Measurements from ENCODE around the gene ATXN1.
"Not testable (repeated sequence)": the region's sequence is repeated elsewhere in the genome, so short reads cannot be mapped to it uniquely, and the experiment has no call there.

ATXN1 gene

DNA sequence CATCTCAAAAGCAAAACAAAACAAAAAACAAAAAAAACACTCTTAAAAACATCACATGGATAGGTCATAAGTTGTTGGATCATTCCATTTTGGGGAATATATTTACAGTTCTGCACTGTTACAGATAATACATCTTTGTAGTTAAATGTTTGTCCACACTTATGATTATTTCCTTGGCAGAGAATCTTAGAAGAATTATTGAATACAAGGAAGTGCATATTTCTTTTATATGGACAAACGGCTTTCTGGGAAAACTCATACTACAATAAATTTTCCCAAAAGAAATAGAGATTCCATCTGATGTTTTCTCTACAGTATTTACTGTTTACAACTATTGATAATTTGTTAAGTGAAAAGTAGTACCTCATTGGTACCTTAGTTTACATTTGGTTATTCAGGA lies 489.1 kb downstream of the ATXN1 start:
- in situ Hi-C loops (cut with MboI; ENCODE audit: low sequenced_read_pairs), result no loop called here

DNA sequence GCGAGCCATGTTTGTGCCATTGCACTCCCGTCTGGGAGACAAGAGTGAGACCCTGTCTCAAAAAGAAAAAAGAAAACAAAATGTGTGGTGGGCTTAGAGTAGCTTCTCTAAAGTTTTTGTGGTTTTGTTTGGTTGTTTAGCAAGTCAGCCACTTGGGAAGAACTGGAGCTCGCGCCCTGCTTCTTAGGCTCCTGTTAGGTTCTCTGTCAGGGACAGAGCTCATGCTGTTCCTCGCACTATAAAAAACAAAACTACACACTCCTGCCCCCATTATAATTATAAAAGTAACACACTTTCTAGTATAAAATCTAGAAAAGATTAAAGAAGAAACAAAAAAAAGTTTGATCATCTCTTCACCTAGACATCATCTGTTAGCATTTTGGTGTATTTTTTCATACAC lies 489.8 kb downstream of the ATXN1 start:
- in situ Hi-C loops (cut with MboI; ENCODE audit: low sequenced_read_pairs), result no loop called here

DNA sequence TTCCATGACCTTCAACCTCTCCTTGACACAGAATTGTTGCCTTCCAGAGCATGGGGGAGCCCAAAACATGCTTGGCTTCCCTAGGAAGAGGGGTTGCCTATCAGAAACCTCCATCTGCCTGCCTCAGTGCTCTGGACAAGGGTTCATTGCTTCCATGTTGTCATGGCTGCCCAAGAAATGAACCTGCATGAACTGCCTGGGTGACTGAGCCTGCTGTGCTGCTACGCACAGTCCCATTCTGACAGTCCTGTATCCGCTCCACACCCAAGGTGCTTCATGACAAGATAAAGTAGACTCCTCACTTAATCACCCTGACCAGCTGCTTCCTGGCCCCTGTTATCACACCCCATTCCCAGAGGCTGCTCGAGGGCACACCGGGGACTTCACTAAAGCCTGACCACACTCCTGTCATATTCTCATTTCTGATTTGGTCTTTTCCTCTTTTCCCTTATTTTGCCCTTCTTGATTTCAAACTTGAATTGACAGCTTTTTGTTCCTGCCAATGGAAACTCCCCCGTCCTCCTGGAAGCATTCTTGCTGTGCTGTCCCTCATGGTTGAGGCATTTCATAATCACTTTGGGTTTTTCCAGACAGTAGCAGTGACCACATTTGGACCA lies 491.0 kb downstream of the ATXN1 start:
- in situ Hi-C loops (cut with MboI; ENCODE audit: low sequenced_read_pairs), result no loop called here

DNA sequence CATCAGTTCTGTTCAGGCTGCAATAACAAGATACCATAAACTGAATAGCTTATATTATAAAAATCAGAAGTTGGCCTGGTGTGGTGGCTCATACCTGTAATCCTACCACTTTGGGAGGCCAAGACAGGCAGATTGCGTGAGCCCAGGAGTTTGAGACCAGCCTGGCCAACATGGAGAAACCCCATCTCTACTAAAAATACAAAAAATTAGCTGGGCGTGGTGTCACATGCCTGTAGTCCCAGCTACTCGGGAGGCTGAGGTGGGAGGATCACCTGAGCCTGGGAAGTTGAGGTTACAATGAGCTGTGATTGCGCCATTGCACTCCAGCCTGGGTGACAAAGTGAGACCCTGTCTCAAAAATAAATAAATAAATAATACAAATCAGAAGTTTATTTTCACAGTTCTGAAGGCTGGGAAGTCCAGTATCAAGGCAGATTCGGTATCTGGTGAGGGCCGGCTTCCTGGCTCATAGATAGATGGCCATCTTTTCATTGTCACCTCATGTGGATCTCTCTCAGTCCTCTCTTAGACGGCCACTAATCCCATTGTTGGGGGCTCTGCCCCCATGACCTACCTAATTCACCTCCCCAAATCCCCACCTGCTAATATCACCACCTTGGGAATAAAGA lies 491.7 kb downstream of the ATXN1 start:
- in situ Hi-C loops (cut with MboI; ENCODE audit: low sequenced_read_pairs), result not testable (repeated sequence)

DNA sequence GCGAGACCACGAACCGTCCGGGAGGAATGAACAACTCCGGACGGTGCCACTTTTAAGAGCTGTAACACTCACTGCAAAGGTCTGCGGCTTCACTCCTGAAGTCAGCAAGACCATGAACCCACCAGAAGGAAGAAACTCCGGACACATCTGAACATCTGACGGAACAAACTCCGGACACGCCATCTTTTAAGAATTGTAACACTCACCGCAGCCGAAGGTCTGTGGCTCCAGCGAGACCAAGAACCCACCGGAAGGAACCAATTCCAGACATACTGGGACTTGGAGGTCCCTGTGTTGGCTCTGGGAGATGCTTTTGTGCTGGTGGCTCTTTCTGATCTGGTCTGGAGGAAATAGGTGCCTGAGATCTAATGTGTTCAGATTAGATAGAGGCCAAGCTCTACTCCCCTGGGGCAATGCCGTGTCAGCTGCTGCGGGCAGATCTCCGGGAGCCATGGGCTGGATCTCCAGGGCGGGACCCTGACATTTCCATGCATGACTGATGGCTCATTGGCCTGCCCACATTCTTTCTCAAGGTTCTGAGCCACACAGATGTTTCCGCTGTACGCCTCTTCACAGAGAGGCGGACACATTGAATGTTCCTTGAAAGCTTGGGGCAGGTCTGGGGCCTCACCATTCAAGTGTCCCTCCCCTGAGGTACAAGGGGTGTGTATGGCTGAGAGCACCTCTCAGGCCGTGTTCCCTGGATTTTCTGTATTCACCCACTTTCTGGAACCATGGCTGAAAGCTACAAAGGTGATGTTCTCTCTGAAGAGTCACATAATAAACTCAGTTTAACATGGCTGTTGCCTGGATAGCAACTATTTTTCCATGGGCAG lies 493.6 kb downstream of the ATXN1 start:
- in situ Hi-C loops (cut with MboI; ENCODE audit: low sequenced_read_pairs), result no loop called here

DNA sequence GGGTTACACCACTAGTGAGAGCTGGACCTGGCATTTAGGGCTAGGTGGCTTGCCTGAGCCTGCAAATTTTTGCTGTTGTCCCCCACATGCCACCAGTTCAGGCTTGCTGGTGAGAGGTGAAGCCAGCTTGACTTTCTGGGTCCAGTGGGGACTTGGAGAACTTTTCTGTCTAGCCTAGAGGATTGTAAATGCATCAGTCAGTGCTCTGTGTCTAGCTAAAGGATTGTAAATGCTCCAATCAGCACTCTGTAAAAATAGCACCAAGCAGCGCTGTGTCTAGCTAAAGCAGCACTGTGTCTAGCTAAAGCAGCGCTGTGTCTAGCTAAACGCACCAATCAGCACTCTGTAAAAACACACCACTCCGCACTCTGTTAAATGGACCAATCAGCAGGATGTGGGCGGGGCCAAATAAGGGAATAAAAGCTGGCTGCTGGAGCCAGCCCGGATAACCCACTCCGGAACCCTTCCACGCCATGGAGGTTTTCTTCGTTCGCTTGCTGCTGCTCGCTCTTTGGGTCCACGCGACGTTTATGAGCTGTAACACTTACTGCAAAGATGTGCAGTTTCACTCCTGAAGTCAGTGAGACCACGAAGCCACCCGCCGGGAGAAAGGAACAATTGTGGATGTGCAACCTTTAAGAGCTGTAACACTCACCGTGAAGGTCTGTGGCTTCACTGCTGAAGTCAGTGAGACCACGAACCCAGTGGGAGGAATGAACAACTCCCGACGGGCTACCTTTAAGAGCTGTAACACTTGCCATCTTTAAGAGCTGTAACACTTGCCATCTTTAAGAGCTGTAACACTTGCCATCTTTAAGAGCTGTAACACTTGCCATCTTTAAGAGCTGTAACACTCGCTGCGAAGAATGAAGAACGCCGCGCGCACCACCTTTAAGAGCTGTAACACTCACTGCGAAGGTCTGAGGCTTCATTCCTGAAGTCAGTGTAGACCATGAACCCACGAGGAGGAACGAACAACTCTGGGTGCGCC lies 495.6 kb downstream of the ATXN1 start:
- in situ Hi-C loops (cut with MboI; ENCODE audit: low sequenced_read_pairs), result no loop called here

DNA sequence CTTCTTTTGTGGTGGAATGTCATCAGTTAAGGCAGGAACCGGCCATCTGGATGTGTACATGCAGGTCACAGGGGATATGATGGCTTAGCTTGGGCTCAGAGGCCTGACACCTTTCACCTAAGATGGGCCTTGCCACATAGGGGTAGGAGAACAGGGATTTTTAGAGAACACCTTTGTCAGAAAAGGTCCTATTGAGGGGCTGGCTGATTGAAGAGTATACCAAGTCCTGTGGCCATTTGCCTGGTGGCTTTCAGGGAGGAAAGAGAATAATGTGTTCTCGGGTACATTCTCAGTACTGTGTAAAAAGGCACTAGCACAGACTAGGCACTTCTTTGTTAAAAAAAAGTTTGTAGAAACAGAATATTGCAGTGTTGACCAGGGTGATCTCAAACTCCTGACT lies 496.5 kb downstream of the ATXN1 start:
- in situ Hi-C loops (cut with MboI; ENCODE audit: low sequenced_read_pairs), result no loop called here

DNA sequence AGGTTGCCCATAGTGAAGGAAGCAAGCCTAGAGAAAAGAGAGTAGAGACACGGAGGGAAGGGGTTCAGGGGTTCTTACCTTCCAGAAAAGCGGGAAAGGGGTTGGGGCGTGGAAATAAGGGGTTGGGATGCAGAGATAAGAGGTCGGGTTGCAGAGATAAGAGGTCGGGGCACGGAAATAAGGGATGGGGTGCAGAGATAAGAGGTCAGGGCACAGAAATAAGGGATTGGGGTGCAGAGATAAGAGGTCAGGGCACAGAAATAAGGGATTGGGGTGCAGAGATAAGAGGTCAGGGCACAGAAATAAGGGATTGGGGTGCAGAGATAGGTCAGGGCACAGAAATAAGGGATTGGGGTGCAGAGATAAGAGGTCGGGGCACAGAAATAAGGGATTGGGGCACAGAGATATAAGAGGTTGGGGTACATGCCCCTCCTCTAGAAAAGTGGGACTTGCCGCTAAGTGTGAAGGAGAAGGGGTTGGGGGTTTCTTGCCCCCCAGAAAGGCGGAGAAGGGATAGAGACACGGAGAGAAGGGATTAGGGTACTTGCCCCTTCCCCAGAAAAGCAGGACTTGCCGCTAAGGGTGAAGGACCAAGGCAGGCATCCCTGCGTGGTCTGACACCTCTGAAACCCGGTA lies 497.7 kb downstream of the ATXN1 start:
- in situ Hi-C loops (cut with MboI; ENCODE audit: low sequenced_read_pairs), result not testable (repeated sequence)

DNA sequence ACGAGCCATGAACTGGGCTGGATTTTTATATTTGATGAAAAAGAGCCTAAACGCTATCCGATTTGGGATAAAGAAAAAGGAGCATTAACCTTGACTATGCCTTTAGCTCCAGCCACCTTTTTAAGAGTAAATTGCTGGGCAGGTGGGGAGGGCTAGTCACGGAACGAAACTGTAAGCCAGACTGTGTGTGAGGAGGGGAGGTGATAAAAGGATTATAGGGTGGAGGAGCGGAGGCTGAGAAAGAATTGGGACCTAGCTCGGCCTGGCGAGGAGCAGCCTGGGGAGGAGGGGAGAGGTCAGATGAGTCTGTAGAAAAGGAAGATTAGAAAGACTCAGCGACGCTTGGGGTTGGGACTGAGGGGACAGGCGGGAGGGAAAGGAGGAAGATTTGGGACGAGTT lies 498.5 kb downstream of the ATXN1 start:
- in situ Hi-C loops (cut with MboI; ENCODE audit: low sequenced_read_pairs), result not testable (repeated sequence)

DNA sequence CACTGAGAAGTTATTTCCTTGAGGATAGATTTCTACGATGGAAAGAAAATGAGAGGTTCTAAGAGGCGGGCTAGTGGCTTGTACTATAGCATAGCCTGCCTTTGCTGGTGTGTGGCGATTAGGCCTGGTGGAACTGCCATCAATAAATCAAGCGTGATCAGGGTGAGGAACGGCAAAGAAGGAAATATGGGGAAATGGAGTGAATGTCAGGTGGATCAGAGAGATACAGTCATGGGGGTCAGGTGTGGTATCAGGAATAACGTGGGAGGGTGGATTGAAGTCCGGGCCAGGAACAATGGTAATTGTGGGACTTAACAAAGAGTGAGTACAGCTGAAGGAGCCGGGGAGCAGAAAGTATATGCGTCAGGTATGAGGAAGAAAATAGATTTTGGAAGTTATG lies 500.7 kb downstream of the ATXN1 start:
- in situ Hi-C loops (cut with MboI; ENCODE audit: low sequenced_read_pairs), result not testable (repeated sequence)

DNA sequence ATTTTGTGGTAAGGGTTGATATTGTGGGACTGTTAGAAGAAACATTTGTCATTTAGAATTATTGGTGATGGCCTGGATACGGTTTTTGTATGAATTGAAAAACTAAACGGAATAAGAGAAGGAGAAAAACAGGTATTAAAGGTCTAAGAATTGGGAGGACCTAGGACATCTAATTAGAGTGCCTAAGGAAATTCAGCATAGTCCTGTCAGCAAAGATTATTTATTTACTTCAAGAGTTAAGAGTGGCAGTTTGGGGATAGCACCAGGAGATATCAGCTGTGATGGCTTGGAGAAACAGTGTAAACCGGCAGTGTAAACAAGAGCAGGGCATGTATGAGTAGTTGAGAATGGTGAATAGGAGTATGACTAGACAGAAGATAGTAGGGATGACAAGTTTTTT lies 501.7 kb downstream of the ATXN1 start:
- in situ Hi-C loops (cut with MboI; ENCODE audit: low sequenced_read_pairs), result not testable (repeated sequence)

DNA sequence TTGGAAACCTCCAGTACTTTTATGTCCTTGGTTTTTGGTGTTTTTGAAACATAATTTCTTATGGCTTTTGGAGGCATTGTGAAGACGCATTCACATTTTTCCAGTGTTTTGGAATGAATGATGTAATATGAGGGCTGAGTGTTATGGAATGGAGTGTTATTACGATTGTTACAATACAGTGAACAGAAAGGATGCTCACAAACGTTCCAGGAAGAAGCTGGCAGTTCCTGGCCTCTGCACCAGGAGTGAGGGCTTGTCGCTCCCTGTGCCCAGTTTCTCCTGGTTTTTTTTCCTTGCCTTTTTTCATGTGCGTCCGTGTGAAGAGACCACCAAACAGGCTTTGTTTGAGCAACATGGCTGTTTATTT lies 502.6 kb downstream of the ATXN1 start:
- in situ Hi-C loops (cut with MboI; ENCODE audit: low sequenced_read_pairs), result no loop called here

DNA sequence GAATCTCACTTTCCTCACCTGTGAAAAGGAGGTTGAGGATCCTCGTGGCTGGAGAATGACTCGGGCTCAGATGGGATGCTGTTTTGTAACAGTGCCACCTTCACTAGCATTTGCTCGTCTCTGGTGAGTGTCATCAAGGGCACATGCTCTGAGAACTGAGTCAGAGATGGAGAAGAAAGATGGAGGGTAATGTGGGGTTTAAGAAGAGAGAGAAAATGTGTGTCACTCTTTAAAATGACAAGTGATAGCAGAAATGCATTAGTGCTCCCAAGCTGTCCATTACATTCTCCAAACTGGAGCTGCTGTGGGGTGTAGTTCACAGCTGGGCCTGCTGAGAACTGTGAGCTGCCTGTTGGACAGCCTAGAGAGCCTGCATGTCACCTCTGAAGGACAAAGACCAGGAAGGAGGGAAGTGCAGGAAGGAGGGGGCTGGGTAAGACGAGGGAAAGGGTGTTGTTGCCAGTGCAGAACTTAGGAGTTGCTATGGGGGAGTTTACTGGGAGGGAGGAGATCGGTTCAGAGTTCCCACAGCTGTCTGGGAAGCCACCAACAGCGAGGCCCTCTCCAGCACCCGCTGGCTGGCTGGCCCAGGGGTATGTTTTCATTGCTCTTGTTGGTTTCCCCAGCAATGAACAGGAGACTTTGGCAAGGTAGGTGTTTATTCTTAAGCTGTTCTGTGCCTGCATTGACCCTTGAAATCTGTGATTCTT lies 503.1 kb downstream of the ATXN1 start:
- in situ Hi-C loops (cut with MboI; ENCODE audit: low sequenced_read_pairs), result no loop called here

DNA sequence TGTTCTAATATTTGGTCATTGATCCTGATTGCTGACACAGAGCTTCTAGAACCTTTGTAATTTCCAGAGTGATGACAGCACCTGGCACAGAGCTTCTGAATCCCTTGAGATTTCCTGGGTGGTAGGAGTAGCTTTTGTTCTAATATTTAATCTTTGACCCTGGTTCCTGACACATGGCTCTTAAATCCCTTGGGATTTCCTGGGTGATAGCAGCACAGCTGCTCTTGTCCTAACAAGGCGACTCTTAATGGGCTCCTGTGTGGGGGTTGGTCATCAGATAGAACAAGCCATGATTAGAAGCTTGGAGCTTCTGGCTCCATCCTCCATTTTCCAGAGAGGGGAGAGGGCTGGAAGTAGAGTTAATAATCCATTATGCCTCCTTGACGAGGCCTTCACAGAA lies 504.5 kb downstream of the ATXN1 start:
- in situ Hi-C loops (cut with MboI; ENCODE audit: low sequenced_read_pairs), result no loop called here

DNA sequence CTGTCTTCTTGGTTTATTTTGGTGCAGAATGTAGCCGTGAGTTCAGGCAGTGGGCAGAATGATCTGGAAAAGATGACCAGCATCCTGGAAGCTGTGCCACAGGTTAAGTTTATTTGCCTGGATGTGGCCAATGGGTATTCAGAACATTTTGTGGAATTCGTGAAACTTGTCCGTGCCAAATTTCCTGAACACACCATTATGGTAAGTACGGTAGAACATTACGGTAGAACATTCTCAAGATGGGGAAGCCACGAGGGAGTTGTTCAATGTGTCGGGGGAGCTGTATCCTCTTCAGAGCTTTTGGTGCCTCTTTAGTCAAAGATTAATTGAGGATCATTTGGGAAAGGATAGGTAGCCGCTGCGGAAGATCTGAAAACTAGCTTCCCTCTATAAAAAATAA lies 506.7 kb downstream of the ATXN1 start:
- in situ Hi-C loops (cut with MboI; ENCODE audit: low sequenced_read_pairs), result no loop called here

DNA sequence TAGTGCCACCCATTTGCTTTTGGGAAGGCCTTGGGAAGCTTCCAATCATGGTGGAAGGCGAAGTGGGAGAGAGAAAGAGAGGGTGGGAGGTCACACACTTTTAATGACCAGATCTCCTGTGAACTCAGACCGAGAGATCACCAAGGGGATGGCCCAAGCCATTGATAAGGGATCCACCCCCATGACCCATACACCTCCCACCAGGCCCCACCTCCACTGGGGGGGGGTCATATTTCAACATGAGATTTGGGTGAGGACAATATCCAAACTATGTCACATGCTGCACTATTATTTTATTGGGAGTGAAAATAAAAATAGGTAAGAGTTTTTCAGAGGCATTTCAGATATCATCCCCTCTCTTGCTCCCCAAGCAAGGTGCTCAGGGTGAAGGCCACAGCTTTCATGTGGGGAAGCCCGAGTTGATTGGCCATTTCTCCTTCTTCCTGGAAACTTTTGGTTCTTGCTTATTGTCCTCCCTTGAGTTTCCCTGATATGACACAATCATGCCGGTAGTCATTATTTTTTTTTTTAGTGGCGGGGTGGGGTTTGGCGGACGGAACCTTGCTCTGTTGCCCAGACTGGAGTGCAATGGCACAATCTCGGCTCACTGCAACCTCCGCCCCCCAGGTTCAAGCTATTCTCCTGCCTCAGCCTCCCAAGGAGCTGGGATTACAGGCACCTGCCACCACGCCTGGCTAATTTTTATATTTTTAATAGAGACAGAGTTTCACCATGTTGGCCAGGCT lies 507.7 kb downstream of the ATXN1 start:
- in situ Hi-C loops (cut with MboI; ENCODE audit: low sequenced_read_pairs), result no loop called here

DNA sequence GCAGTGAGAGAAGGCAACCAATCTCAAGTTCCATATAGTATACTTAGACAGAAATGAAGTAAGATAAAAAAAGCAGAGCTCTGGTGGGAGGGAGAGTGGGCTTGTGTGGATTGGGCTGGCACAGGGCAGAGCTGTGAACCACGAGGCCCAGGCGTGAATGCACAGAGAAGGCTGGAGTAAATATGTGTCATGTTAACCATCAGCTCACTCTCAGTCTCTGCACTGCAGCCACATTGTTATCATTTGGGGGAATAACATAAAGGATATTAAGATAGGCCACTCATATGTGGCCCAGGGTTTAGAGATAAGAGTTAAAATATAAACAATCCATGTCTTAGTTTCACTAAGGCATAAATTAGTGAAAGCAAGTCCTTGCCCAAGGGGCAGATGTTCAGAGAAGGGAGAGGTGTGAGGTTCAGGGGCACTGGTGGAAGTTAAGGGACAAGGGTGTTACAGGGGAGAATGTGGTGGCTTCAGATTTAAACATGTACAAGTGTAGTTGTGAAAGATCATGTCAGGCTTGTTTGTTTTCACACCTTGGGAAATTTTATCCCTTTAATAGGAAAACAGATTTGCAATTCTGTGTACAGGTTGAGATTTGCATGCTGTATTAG lies 508.5 kb downstream of the ATXN1 start:
- in situ Hi-C loops (cut with MboI; ENCODE audit: low sequenced_read_pairs), result no loop called here

DNA sequence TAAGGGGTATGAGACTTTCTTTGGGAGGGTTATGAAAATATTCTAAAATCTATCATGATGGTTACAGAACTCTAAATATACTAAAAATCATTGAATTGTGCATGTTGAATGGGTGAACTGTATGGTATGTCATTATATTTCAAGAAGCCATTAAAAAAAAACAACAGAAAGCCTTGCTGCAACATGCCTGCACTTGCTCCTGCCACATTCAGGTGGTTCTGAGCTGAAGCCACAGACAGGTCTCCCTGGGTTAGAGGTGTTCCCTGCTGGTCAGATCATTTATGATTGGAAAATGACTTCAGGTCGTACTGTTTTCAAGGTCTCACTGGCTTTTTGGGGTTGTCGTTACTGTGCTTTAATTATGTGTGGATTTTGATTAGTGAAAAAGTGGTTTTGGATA lies 509.6 kb downstream of the ATXN1 start:
- in situ Hi-C loops (cut with MboI; ENCODE audit: low sequenced_read_pairs), result no loop called here

DNA sequence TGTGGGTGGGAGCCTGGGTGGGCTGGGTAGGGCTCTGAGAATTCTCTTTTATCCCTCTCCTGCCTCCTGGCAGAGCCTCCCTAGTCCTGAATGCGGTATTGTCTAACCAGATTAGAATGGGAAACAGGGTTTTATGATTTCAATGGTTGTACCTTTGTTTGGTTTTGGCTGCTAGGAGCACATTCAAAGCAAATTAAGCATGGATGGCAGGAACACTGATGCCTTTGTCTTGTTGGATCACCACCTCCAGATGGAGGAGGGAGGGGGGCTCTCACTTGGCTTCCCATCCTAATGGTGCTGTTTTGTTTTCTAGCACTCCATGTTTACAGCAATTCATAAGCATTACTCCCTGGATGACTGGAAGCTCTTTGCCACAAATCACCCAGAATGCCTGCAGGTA lies 511.3 kb downstream of the ATXN1 start:
- in situ Hi-C loops (cut with MboI; ENCODE audit: low sequenced_read_pairs), result no loop called here
